Endodermal cell (in vitro differentiated cells): ENCODE data around the gene SELENON. TPM values are rescaled to one million over a fixed set of nuclear protein-coding genes. Genes with fewer than 3 reads are reported as not detected.
"Not testable (repeated sequence)": the region's sequence is repeated elsewhere in the genome, so short reads cannot be mapped to it uniquely, and the experiment has no call there.

Experiments
- DNase-seq: peaks from one replicate; pipeline ENCODE4 v3.0.0-alpha.2; 2017
- H3K27ac ChIP-seq: 2 replicates; pipeline ENCODE4 v1.5.1; 2013; ENCODE audit warnings: mild to moderate bottlenecking, low read depth, low read length, moderate library complexity
- H3K27me3 ChIP-seq: 2 replicates; pipeline ENCODE4 v1.6.1; 2013; ENCODE audit warnings: mild to moderate bottlenecking, low read length, moderate library complexity; ENCODE audit not compliant: insufficient read depth, control insufficient read depth, poor library complexity, severe bottlenecking
- H3K36me3 ChIP-seq: 2 replicates; pipeline ENCODE4 v1.7.0; 2013; ENCODE audit warnings: mild to moderate bottlenecking, low read length, moderate library complexity; ENCODE audit not compliant: control insufficient read depth, insufficient read depth
- H3K4me1 ChIP-seq: one replicate; pipeline ENCODE4 v1.7.0; 2013; ENCODE audit warnings: low read length; ENCODE audit not compliant: control insufficient read depth, insufficient read depth
- H3K4me3 ChIP-seq: 2 replicates; pipeline ENCODE4 v1.5.1; 2013; ENCODE audit warnings: mild to moderate bottlenecking, low read length, moderate library complexity
- H3K9ac ChIP-seq: 2 replicates; pipeline ENCODE4 v1.6.1; 2013; ENCODE audit warnings: mild to moderate bottlenecking, low read length, moderate library complexity; ENCODE audit not compliant: poor library complexity, severe bottlenecking; ENCODE audit errors: extremely low read depth
- H3K9me3 ChIP-seq: 2 replicates; pipeline ENCODE4 v1.6.1; 2013; ENCODE audit warnings: mild to moderate bottlenecking, low read length, moderate library complexity; ENCODE audit not compliant: control insufficient read depth
- H3K27ac Mint-ChIP-seq: 2 replicates; pipeline ENCODE4 v1.8.0; 2020; ENCODE audit warnings: mixed read lengths
- H3K27me3 Mint-ChIP-seq: 2 replicates; pipeline ENCODE4 v1.8.0; 2021; ENCODE audit warnings: mild to moderate bottlenecking, mixed read lengths; ENCODE audit not compliant: insufficient read depth
- H3K36me3 Mint-ChIP-seq: 2 replicates; pipeline ENCODE4 v1.8.0; 2020; ENCODE audit warnings: low read depth, mixed read lengths
- H3K4me1 Mint-ChIP-seq: 2 replicates; pipeline ENCODE4 v1.8.0; 2020; ENCODE audit warnings: mixed read lengths
- H3K4me3 Mint-ChIP-seq: 2 replicates; pipeline ENCODE4 v1.8.0; 2020; ENCODE audit warnings: mild to moderate bottlenecking, moderate library complexity, mixed read lengths
- H3K9me3 Mint-ChIP-seq: 2 replicates; pipeline ENCODE4 v1.8.0; 2020; ENCODE audit warnings: mild to moderate bottlenecking, mixed read lengths
- CTCF ChIP-seq: fragments of 200-600 bp; sonication (generic); conservative IDR thresholded peaks from 2 replicates; pipeline ENCODE4 v1.5.0; 2021; ENCODE audit warnings: antibody characterized with exemption, mild to moderate bottlenecking
- WGBS, 2 experiments: methylation state at CpG; one replicate each; pipeline versions ENCODE4 v1.1.5 to v1.1.7; 2013; ENCODE audit warnings: missing lambda C conversion rate in 2 of 2, mixed read lengths in 1 of 2; ENCODE audit not compliant: insufficient coverage in 1 of 2, insufficient read length in 1 of 2; 5-methylcytosine and 5-hydroxymethylcytosine counted together
- total RNA-seq, 2 donors: library from RNA; stranded (reverse); fragmentation: NEBNext Ultra II Directional in 1 of 2; extraction: Animal tissue kit (Norgen Biotek cat#: 25700) in 1 of 2; gene quantifications; 2 replicates in 1 of 2; 3 replicates in 1 of 2; pipeline ENCODE4 v1.2.1, GENCODE V29; 2021

SELENON gene
- total RNA-seq, 2 donors from 2014 or later, result 91.2 to 93.3 TPM

- no peaks in the 10 kb centered on the region for H3K9me3 ChIP-seq
- no peak for DNase-seq
- H3K36me3 ChIP-seq, result peaks cover 35% of the 10 kb centered on the region
- H3K4me3 Mint-ChIP-seq, result no peak overlapping the region
- peaks cover 37% of the 10 kb centered on the region for H3K4me1 Mint-ChIP-seq
- H3K9ac ChIP-seq, result no peak overlapping the region
- 60 to 67% methylated on average over 1 to 3 of the region's 3 CpGs for WGBS, 2 experiments
- H3K27me3 Mint-ChIP-seq, result no peaks in the 10 kb centered on the region
- no peaks in the 10 kb centered on the region for H3K9me3 Mint-ChIP-seq
- no peak overlapping the region for H3K27ac Mint-ChIP-seq
- H3K36me3 Mint-ChIP-seq, result peaks cover 39% of the 10 kb centered on the region
- no peaks in the 10 kb centered on the region for H3K27me3 ChIP-seq
- TF ChIP-seq CTCF, result no peak
- H3K4me3 ChIP-seq, result no peak overlapping the region
- peaks cover 19% of the 10 kb centered on the region for H3K4me1 ChIP-seq
- no peak overlapping the region for H3K27ac ChIP-seq
These were observed 36.7 kb downstream of the SELENON start for GRCh38 chr1:25836695-25837094.

GRCh38 chr1:25837262-25837875 is 37.4 kb downstream of the SELENON start:
- H3K9me3 ChIP-seq, result no peaks in the 10 kb centered on the region
- H3K36me3 ChIP-seq, result peaks cover 35% of the 10 kb centered on the region
- Mint-ChIP-seq H3K9me3 (no peaks in the 10 kb centered on the region), H3K36me3 (peaks cover 37% of the 10 kb centered on the region), H3K4me3 (no peak overlapping the region), H3K27ac (peak overlapping the region; percentile 14), H3K4me1 (peaks cover 34% of the 10 kb centered on the region), H3K27me3 (no peaks in the 10 kb centered on the region)
- H3K9ac ChIP-seq, result no peak overlapping the region
- H3K4me3 ChIP-seq, result no peak overlapping the region
- H3K27me3 ChIP-seq, result no peaks in the 10 kb centered on the region
- WGBS, 2 experiments, result 91 to 92% methylated on average over 1 of the region's 1 CpG
- TF ChIP-seq CTCF, result peak; percentile 80
- no peak overlapping the region for H3K27ac ChIP-seq
- DNase-seq, result no peak
- H3K4me1 ChIP-seq, result peaks cover 12% of the 10 kb centered on the region

- H3K27me3 Mint-ChIP-seq, H3K9me3 Mint-ChIP-seq, DNase-seq, H3K4me3 ChIP-seq, H3K27ac ChIP-seq, H3K4me1 ChIP-seq, H3K4me3 Mint-ChIP-seq, H3K9me3 ChIP-seq, H3K27ac Mint-ChIP-seq, H3K9ac ChIP-seq, H3K27me3 ChIP-seq: not testable (repeated sequence)
- peaks cover 23% of the 10 kb centered on the region for H3K36me3 ChIP-seq
- H3K36me3 Mint-ChIP-seq, result peaks cover 16% of the 10 kb centered on the region
- WGBS, 2 experiments, result 94 to 100% methylated on average over 3 of the region's 4 CpGs
- H3K4me1 Mint-ChIP-seq, result peaks cover 31% of the 10 kb centered on the region
These were observed 39.8 kb downstream of the SELENON start for GRCh38 chr1:25839808-25840207.

- Mint-ChIP-seq H3K9me3 (no peaks in the 10 kb centered on the region), H3K4me3 (no peak overlapping the region), H3K27me3 (no peaks in the 10 kb centered on the region), H3K36me3 (peaks cover 3% of the 10 kb centered on the region), H3K4me1 (peaks cover 36% of the 10 kb centered on the region), H3K27ac (no peak overlapping the region)
- Histone ChIP-seq H3K27ac (no peak overlapping the region), H3K36me3 (no peaks in the 10 kb centered on the region), H3K27me3 (no peaks in the 10 kb centered on the region), H3K9ac (no peak overlapping the region), H3K4me3 (no peak overlapping the region), H3K9me3 (no peaks in the 10 kb centered on the region), H3K4me1 (peaks cover 6% of the 10 kb centered on the region)
- TF ChIP-seq CTCF, result no peak
- WGBS, 2 experiments, result 78 to 80% methylated on average over 2 to 3 of the region's 3 CpGs
- DNase-seq, result no peak
These were observed 43.5 kb downstream of the SELENON start for GRCh38 chr1:25843483-25843882.
